ENCODE results near the gene ING4.
"Not testable (repeated sequence)": the region's sequence is repeated elsewhere in the genome, so short reads cannot be mapped to it uniquely, and the experiment has no call there.

DNA sequence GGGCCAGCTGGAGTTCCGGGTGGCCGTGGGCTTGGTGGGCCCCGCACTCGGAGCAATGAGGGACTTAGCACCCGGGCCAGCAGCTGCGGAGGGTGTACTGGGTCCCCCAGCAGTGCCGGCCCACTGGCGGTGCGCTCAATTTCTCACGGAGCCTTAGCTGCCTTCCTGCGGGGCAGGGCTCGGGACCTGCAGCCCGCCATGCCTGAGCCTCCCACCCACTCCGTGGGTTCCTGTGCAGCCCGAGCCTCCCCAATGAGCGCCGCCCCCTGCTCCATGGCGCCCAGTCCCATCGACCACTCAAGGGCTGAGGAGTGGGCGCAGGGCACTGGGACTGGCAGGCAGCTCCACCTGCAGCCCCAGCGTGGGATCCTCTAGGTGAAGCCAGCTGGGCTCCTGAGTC, 45.4 kb upstream of the ING4 start:
- TF ChIP-seq, protein P1, sequence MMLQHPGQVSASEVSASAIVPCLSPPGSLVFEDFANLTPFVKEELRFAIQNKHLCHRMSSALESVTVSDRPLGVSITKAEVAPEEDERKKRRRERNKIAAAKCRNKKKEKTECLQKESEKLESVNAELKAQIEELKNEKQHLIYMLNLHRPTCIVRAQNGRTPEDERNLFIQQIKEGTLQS (IDR thresholded peaks at IDR 0.05): not testable (repeated sequence)
- TF ChIP-seq, protein P2, sequence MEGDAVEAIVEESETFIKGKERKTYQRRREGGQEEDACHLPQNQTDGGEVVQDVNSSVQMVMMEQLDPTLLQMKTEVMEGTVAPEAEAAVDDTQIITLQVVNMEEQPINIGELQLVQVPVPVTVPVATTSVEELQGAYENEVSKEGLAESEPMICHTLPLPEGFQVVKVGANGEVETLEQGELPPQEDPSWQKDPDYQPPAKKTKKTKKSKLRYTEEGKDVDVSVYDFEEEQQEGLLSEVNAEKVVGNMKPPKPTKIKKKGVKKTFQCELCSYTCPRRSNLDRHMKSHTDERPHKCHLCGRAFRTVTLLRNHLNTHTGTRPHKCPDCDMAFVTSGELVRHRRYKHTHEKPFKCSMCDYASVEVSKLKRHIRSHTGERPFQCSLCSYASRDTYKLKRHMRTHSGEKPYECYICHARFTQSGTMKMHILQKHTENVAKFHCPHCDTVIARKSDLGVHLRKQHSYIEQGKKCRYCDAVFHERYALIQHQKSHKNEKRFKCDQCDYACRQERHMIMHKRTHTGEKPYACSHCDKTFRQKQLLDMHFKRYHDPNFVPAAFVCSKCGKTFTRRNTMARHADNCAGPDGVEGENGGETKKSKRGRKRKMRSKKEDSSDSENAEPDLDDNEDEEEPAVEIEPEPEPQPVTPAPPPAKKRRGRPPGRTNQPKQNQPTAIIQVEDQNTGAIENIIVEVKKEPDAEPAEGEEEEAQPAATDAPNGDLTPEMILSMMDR (IDR thresholded peaks at IDR 0.05; ENCODE audit: low read depth, low read length, missing input control): not testable (repeated sequence)
- TF ChIP-seq HNF4A (conservative IDR thresholded peaks at IDR 0.05); TAF1 (conservative IDR thresholded peaks at IDR 0.05); NR2F2 (IDR thresholded peaks at IDR 0.05); YY1 (IDR thresholded peaks at IDR 0.05); HNF4G (IDR thresholded peaks at IDR 0.05); SP1 (IDR thresholded peaks at IDR 0.05); ZBTB33 (IDR thresholded peaks at IDR 0.05); GABPA (IDR thresholded peaks at IDR 0.05 in 1 of 2, conservative IDR thresholded peaks at IDR 0.05 in 1 of 2); JUND (IDR thresholded peaks at IDR 0.05); RAD21 (IDR thresholded peaks at IDR 0.05): not testable (repeated sequence)
- TF ChIP-seq, protein P3, sequence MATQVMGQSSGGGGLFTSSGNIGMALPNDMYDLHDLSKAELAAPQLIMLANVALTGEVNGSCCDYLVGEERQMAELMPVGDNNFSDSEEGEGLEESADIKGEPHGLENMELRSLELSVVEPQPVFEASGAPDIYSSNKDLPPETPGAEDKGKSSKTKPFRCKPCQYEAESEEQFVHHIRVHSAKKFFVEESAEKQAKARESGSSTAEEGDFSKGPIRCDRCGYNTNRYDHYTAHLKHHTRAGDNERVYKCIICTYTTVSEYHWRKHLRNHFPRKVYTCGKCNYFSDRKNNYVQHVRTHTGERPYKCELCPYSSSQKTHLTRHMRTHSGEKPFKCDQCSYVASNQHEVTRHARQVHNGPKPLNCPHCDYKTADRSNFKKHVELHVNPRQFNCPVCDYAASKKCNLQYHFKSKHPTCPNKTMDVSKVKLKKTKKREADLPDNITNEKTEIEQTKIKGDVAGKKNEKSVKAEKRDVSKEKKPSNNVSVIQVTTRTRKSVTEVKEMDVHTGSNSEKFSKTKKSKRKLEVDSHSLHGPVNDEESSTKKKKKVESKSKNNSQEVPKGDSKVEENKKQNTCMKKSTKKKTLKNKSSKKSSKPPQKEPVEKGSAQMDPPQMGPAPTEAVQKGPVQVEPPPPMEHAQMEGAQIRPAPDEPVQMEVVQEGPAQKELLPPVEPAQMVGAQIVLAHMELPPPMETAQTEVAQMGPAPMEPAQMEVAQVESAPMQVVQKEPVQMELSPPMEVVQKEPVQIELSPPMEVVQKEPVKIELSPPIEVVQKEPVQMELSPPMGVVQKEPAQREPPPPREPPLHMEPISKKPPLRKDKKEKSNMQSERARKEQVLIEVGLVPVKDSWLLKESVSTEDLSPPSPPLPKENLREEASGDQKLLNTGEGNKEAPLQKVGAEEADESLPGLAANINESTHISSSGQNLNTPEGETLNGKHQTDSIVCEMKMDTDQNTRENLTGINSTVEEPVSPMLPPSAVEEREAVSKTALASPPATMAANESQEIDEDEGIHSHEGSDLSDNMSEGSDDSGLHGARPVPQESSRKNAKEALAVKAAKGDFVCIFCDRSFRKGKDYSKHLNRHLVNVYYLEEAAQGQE (IDR thresholded peaks at IDR 0.05): not testable (repeated sequence)

All from liver (tissue), 3 donors.